Body of pancreas (tissue), 4 donors: ENCODE measurements around the gene CRYAA.

Experiments
- CTCF ChIP-seq, 7 experiments: fragments of 450-650 bp in 4 of 7; fragments of 200-600 bp in 3 of 7; sonication (generic) in 3 of 7; IDR thresholded peaks; one replicate each; pipeline ENCODE4 v1.5.1; 2016 to 2019; ENCODE audit warnings: antibody characterized with exemption in 7 of 7
- POLR2A ChIP-seq, 3 donors: fragments of 450-650 bp; IDR thresholded peaks; one replicate each; pipeline ENCODE4 v1.6.1; 2016; ENCODE audit warnings: antibody characterized with exemption in 3 of 3, mild to moderate bottlenecking in 2 of 3

GRCh38 chr21:43211072-43211759, 42.4 kb downstream of the CRYAA start:
- TF ChIP-seq POLR2A (IDR thresholded peaks at IDR 0.05) (no peak), CTCF (IDR thresholded peaks at IDR 0.05) (peak in 6 of 7 experiments; percentile 17 to 55 (median 42))
